Thymus (tissue), 11 donors: ENCODE measurements around the gene AP2M1. TPM values are rescaled to one million over a fixed set of nuclear protein-coding genes. Genes with fewer than 3 reads are reported as not detected.

ENCODE experiments used
- DNase-seq, 9 donors: peaks; one replicate each; pipeline ENCODE4 v3.0.0-alpha.2; 2013; ENCODE audit warnings: low spot score in 9 of 9, low read depth in 6 of 9, missing footprints in 1 of 9
- H3K27ac ChIP-seq, 2 donors: one replicate each; pipeline ENCODE4 v1.5.1; 2013; ENCODE audit warnings: control low read depth in 1 of 2, low read depth in 1 of 2, low read length in 1 of 2, mild to moderate bottlenecking in 1 of 2, moderate library complexity in 1 of 2
- H3K27me3 ChIP-seq, 2 donors: one replicate each; pipeline ENCODE4 v1.5.1; 2013; ENCODE audit warnings: low read length in 1 of 2; ENCODE audit not compliant: control insufficient read depth in 2 of 2, insufficient read depth in 1 of 2
- H3K36me3 ChIP-seq, 2 donors: one replicate each; pipeline ENCODE4 v1.5.1; 2013; ENCODE audit warnings: low read length in 1 of 2, mild to moderate bottlenecking in 1 of 2, moderate library complexity in 1 of 2; ENCODE audit not compliant: control insufficient read depth in 2 of 2, insufficient read depth in 2 of 2
- H3K4me1 ChIP-seq, 2 donors: one replicate each; pipeline ENCODE4 v1.5.1; 2013; ENCODE audit warnings: low read length in 2 of 2; ENCODE audit not compliant: control insufficient read depth in 2 of 2, insufficient read depth in 2 of 2
- H3K4me3 ChIP-seq, 2 donors: one replicate each; pipeline ENCODE4 v1.5.1; 2013; ENCODE audit warnings: low read length in 2 of 2, control low read depth in 1 of 2, mild to moderate bottlenecking in 1 of 2
- H3K9me3 ChIP-seq, 2 donors: one replicate each; pipeline ENCODE4 v1.5.1; 2013; ENCODE audit warnings: low read length in 1 of 2, mild to moderate bottlenecking in 1 of 2; ENCODE audit not compliant: control insufficient read depth in 2 of 2, insufficient read depth in 1 of 2
- WGBS: extraction: QIAGEN DNeasy Blood & Tissue Kit; methylation state at CpG from one replicate; pipeline ENCODE4 v1.1.7; 2013; 5-methylcytosine and 5-hydroxymethylcytosine counted together
- polyA plus RNA-seq: library from polyadenylated mRNA; stranded (reverse); fragments of 200-250 nt; gene quantifications from one replicate; pipeline ENCODE4 v1.2.3, GENCODE V29; 2013
- total RNA-seq: library from RNA; stranded (reverse); fragments of 120-200 nt; gene quantifications from one replicate; pipeline ENCODE4 v1.2.4, GENCODE V29; 2013
- donor health status: healthy.

Gene AP2M1
- total and polyA plus RNA-seq, 2 donors = 138 to 165 TPM

DNA sequence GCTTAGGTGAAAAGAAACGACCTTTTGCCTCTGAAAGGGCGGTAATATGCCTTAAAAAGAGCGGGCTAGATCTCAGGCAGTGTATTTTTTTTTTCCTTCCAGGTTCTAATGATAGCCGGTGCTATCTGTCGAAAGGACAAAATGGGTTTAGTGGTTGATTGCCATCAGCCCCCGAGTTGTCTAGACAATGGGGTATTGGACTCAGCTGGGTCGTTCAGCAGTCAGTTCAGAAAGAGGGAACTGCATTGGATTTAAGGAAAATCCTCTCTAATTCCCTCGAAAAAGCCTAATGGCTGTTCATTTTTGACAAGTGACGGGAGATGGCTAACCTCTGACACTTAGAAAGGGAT lies 38.8 kb upstream of the AP2M1 start:
- H3K4me1 ChIP-seq = peaks cover 16 to 21% of the 10 kb centered on the region in 2 donors
- H3K27ac ChIP-seq = peak overlapping the region; percentile 88 to 96
- 9% methylated on average over 9 of the region's 9 CpGs for WGBS
- H3K27me3 ChIP-seq = no peaks in the 10 kb centered on the region
- DNase-seq = no peak
- peaks cover 6 to 19% of the 10 kb centered on the region in 2 donors for H3K36me3 ChIP-seq
- H3K9me3 ChIP-seq = no peaks in the 10 kb centered on the region
- H3K4me3 ChIP-seq = peak overlapping the region; percentile 89 to 99

- Histone ChIP-seq H3K9me3 (no peaks in the 10 kb centered on the region), H3K4me1 (peaks cover 13% of the 10 kb centered on the region in 2 donors), H3K27me3 (no peaks in the 10 kb centered on the region), H3K4me3 (no peak overlapping the region), H3K36me3 (peaks cover 50 to 65% of the 10 kb centered on the region in 2 donors), H3K27ac (no peak overlapping the region)
- DNase-seq = no peak
- 96% methylated on average over 10 of the region's 10 CpGs for WGBS
Measured at GRCh38 chr3:184140436-184140835, 34.2 kb upstream of the AP2M1 start.

GRCh38 chr3:184142199-184142598 lies 32.5 kb upstream of the AP2M1 start:
- WGBS = 97% methylated on average over 7 of the region's 7 CpGs
- Histone ChIP-seq H3K9me3 (no peaks in the 10 kb centered on the region), H3K4me3 (no peak overlapping the region), H3K27ac (no peak overlapping the region), H3K4me1 (peaks cover under 1 to 2% of the 10 kb centered on the region in 2 donors), H3K36me3 (peaks cover 53 to 74% of the 10 kb centered on the region in 2 donors), H3K27me3 (no peaks in the 10 kb centered on the region)
- DNase-seq = no peak

DNA sequence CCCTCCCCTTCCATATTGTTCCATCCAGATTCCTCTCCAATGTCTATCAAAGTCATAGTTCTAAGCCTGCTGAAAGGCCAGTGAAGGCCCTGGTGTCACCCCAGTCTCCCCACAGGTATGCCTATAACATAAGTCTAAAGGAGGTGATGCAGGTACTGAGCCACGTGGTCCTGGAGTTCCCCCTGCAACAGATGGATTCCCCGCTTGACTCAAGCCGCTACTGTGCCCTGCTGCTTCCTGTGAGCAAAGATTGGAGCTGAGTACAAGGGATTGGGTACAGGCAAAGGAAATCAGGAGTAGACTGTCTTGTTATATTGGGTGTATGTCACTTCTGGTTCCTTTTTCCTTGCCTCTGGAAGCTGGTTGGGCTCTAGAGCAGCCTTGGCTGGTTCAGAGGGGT lies 31.3 kb upstream of the AP2M1 start:
- no peaks in the 10 kb centered on the region for H3K27me3 ChIP-seq
- H3K27ac ChIP-seq = no peak overlapping the region
- peaks cover 53 to 69% of the 10 kb centered on the region in 2 donors for H3K36me3 ChIP-seq
- WGBS = 95% methylated on average over 3 of the region's 3 CpGs
- no peak overlapping the region for H3K4me3 ChIP-seq
- no peaks in the 10 kb centered on the region for H3K4me1 ChIP-seq
- no peak for DNase-seq
- H3K9me3 ChIP-seq = no peaks in the 10 kb centered on the region

DNA sequence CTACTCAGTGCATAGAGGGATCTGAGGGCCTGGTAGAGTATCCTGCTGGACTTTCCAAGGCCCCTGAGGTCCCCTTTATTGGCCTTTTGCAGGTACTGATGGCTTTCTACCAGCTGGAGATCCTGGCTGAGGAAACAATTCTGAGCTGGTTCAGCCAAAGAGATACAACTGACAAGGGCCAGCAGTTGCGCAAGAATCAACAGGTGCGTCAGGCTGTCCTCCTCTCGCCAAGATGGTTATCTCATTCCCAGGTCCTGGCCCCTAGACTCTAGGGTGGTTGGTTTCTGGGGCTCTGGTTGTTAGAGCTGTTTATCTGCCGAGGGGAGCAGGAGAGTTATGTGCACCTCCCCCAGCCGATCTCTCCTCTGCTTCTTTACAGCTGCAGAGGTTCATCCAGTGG lies 30.1 kb upstream of the AP2M1 start:
- Histone ChIP-seq H3K4me1 (no peaks in the 10 kb centered on the region), H3K36me3 (peaks cover 53 to 68% of the 10 kb centered on the region in 2 donors), H3K4me3 (no peak overlapping the region), H3K9me3 (no peaks in the 10 kb centered on the region), H3K27me3 (no peaks in the 10 kb centered on the region), H3K27ac (peak overlapping the region in 1 of 2 donors; percentile 5)
- DNase-seq = no peak
- WGBS = 94% methylated on average over 5 of the region's 5 CpGs

GRCh38 chr3:184145111-184145524 lies 29.5 kb upstream of the AP2M1 start:
- WGBS = 78% methylated on average over 4 of the region's 4 CpGs
- peak in 3 of 9 donors; percentile 24 to 45 (median 26) for DNase-seq
- no peaks in the 10 kb centered on the region for H3K27me3 ChIP-seq
- no peaks in the 10 kb centered on the region for H3K9me3 ChIP-seq
- H3K4me1 ChIP-seq = no peaks in the 10 kb centered on the region
- H3K36me3 ChIP-seq = peaks cover 53 to 62% of the 10 kb centered on the region in 2 donors
- H3K27ac ChIP-seq = no peak overlapping the region
- no peak overlapping the region for H3K4me3 ChIP-seq

DNA sequence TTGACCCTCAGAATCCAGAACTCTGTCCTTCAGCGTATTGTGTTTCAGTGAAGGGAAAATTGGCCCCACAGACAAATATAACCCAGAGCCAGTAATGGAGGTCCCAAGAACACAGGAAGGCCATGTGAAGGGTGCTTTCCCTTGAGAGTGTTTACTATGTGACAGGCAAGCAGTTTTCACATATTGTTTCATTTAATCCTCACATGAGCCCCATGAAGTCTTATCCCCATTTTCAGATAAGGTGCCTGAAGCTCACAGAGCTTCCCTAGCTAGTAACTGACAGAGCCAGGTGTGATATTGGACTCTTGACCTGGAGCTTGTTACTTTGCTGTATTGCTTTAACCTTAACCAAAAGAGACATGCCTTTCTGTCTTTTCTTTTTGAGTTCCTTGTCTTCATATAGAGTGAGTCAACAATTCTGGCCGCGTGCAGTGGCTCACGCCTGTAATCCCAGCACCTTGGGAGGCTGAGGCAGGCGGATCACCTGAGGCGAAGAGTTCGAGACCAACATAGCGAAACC lies 28.8 kb upstream of the AP2M1 start:
- Histone ChIP-seq H3K27me3 (no peaks in the 10 kb centered on the region), H3K4me3 (no peak overlapping the region), H3K4me1 (no peaks in the 10 kb centered on the region), H3K36me3 (peaks cover 47 to 55% of the 10 kb centered on the region in 2 donors), H3K9me3 (no peaks in the 10 kb centered on the region), H3K27ac (no peak overlapping the region)
- WGBS = 91% methylated on average over 8 of the region's 8 CpGs
- DNase-seq = no peak

GRCh38 chr3:184148076-184148475 lies 26.6 kb upstream of the AP2M1 start:
- Histone ChIP-seq H3K4me1 (no peaks in the 10 kb centered on the region), H3K27me3 (no peaks in the 10 kb centered on the region), H3K36me3 (peaks cover 27 to 33% of the 10 kb centered on the region in 2 donors), H3K27ac (no peak overlapping the region), H3K9me3 (no peaks in the 10 kb centered on the region), H3K4me3 (no peak overlapping the region)
- no peak for DNase-seq
- 96% methylated on average over 3 of the region's 3 CpGs for WGBS

- Histone ChIP-seq H3K4me3 (no peak overlapping the region), H3K9me3 (no peaks in the 10 kb centered on the region)
- WGBS = 98% methylated on average over 6 of the region's 6 CpGs
Measured at GRCh38 chr3:184149123-184149522, 25.5 kb upstream of the AP2M1 start.

More at GRCh38 chr3:184149123-184149522, 25.5 kb upstream of the AP2M1 start:
- H3K36me3 ChIP-seq = peaks cover 17 to 22% of the 10 kb centered on the region in 2 donors
- H3K27ac ChIP-seq = no peak overlapping the region
- DNase-seq = no peak
- no peaks in the 10 kb centered on the region for H3K27me3 ChIP-seq
- no peaks in the 10 kb centered on the region for H3K4me1 ChIP-seq
